ENCODE results near the gene ORAI3.

ORAI3 gene

GRCh38 chr16:30953111-30953510, 4.2 kb downstream of the ORAI3 start:
- Histone ChIP-seq H3K4me1 (peaks cover 8% of the 10 kb centered on the region), H3K9me3 (ENCODE audit: control insufficient read depth, low read length) (no peaks in the 10 kb centered on the region), H3K79me2 (peaks cover 6% of the 10 kb centered on the region), H3K4me2 (ENCODE audit: low read length) (no peak overlapping the region), H3K27me3 (ENCODE audit: control insufficient read depth, insufficient read depth, low read length) (no peaks in the 10 kb centered on the region), H3K4me3 (ENCODE audit: low read depth, low read length) (no peak overlapping the region), H2AFZ (no peak overlapping the region), H3K9ac (no peak overlapping the region), H3K27ac (no peak overlapping the region), H3K36me3 (ENCODE audit: control insufficient read depth, insufficient read depth, low read length) (no peaks in the 10 kb centered on the region)
- TF ChIP-seq, protein P1, sequence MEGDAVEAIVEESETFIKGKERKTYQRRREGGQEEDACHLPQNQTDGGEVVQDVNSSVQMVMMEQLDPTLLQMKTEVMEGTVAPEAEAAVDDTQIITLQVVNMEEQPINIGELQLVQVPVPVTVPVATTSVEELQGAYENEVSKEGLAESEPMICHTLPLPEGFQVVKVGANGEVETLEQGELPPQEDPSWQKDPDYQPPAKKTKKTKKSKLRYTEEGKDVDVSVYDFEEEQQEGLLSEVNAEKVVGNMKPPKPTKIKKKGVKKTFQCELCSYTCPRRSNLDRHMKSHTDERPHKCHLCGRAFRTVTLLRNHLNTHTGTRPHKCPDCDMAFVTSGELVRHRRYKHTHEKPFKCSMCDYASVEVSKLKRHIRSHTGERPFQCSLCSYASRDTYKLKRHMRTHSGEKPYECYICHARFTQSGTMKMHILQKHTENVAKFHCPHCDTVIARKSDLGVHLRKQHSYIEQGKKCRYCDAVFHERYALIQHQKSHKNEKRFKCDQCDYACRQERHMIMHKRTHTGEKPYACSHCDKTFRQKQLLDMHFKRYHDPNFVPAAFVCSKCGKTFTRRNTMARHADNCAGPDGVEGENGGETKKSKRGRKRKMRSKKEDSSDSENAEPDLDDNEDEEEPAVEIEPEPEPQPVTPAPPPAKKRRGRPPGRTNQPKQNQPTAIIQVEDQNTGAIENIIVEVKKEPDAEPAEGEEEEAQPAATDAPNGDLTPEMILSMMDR (IDR thresholded peaks at IDR 0.05), result no peak

GRCh38 chr16:30953511-30954124, 4.8 kb downstream of the ORAI3 start:
- H2AFZ ChIP-seq, result no peak overlapping the region
- H3K27me3 ChIP-seq (ENCODE audit: control insufficient read depth, insufficient read depth, low read length), result no peaks in the 10 kb centered on the region
- H3K4me3 ChIP-seq (ENCODE audit: low read depth, low read length), result no peak overlapping the region
- TF ChIP-seq, protein P1 (IDR thresholded peaks at IDR 0.05), result peak; percentile 59
- no peaks in the 10 kb centered on the region for H3K9me3 ChIP-seq (ENCODE audit: control insufficient read depth, low read length)
- H3K4me2 ChIP-seq (ENCODE audit: low read length), result no peak overlapping the region
- H3K79me2 ChIP-seq, result peaks cover 6% of the 10 kb centered on the region
- H3K36me3 ChIP-seq (ENCODE audit: control insufficient read depth, insufficient read depth, low read length), result no peaks in the 10 kb centered on the region
- H3K4me1 ChIP-seq, result peaks cover 8% of the 10 kb centered on the region
- H3K9ac ChIP-seq, result no peak overlapping the region
- H3K27ac ChIP-seq, result no peak overlapping the region

GRCh38 chr16:30954993-30955392, 6.1 kb downstream of the ORAI3 start:
- Histone ChIP-seq H2AFZ (no peak overlapping the region), H3K9me3 (ENCODE audit: control insufficient read depth, low read length) (no peaks in the 10 kb centered on the region), H3K4me1 (peaks cover 8% of the 10 kb centered on the region), H3K4me2 (ENCODE audit: low read length) (no peak overlapping the region), H3K9ac (no peak overlapping the region), H3K27me3 (ENCODE audit: control insufficient read depth, insufficient read depth, low read length) (no peaks in the 10 kb centered on the region), H3K4me3 (ENCODE audit: low read depth, low read length) (no peak overlapping the region), H3K27ac (no peak overlapping the region), H3K79me2 (peaks cover 6% of the 10 kb centered on the region), H3K36me3 (ENCODE audit: control insufficient read depth, insufficient read depth, low read length) (no peaks in the 10 kb centered on the region)
- TF ChIP-seq, protein P1 (IDR thresholded peaks at IDR 0.05), result no peak

DNA sequence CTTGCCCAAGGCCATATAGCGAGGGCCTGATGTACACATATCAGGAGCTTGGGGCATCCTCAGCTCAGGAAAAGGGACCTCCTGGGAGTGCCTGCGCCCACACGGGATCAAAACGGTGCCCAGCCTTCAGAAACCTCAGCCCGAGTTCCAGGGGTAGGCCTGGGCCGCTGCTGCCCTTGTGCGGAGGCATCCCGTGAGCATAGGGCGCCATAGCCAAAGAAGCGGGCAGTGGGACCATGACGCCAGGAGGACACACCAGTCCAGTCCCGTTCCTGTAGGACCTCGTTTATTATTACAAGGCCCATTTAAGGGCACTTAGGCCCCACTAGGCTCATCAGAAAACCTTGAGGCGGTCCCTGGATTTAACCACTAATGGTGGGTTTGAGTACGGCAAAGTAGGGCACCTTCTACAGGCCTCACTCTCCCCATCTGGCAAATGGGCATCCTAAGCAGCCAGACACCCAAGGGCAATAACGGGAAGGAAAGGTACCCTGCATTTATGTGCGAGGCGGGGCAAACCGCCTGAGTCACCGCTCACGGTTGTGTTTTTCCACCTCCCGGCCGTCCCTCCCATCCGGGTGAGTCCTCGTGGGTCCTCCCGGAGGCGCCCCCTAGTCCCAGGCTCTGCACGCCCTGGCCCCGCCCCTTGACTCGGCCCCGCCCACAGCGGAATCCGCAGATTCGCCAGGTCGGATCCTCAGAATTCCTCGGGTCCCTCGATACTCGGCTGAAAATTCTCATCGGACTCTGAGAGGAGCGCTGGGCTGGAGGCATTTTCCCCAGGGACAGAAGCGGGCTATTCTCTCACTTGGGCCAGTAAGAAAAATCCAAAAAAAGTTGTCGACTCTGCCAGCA, 8.0 kb downstream of the ORAI3 start:
- H3K4me1 ChIP-seq, result no peaks in the 10 kb centered on the region
- TF ChIP-seq, protein P1 (IDR thresholded peaks at IDR 0.05), result peak; percentile 38
- H3K4me2 ChIP-seq (ENCODE audit: low read length), result peak overlapping the region; percentile 98
- peak overlapping the region; percentile 95 for H3K27ac ChIP-seq
- peak overlapping the region; percentile 81 for H3K4me3 ChIP-seq (ENCODE audit: low read depth, low read length)
- H2AFZ ChIP-seq, result peak overlapping the region; percentile 90
- peak overlapping the region; percentile 49 for H3K9ac ChIP-seq
- H3K36me3 ChIP-seq (ENCODE audit: control insufficient read depth, insufficient read depth, low read length), result no peaks in the 10 kb centered on the region
- no peaks in the 10 kb centered on the region for H3K79me2 ChIP-seq
- H3K9me3 ChIP-seq (ENCODE audit: control insufficient read depth, low read length), result no peaks in the 10 kb centered on the region
- H3K27me3 ChIP-seq (ENCODE audit: control insufficient read depth, insufficient read depth, low read length), result no peaks in the 10 kb centered on the region
